GM19023 (cell line): ENCODE data around the gene ZNF75A.
"Not testable (repeated sequence)": the region's sequence is repeated elsewhere in the genome, so short reads cannot be mapped to it uniquely, and the experiment has no call there.

Experiments
- ATAC-seq: cut with Tn5 transposase; IDR thresholded peaks from one replicate; pipeline ENCODE4 v1.9.1; 2021; ENCODE audit warnings: mild to moderate bottlenecking, moderate library complexity; ENCODE audit not compliant: unreplicated experiment

ZNF75A gene

GRCh38 chr16:3305109-3306068 lies at the start of gene ZNF75A, which contains the start of gene TIGD7:
ZNF75A (plus strand) TSS chr16:3305497; CDS start chr16:3308429, 2,932 bp downstream.
TIGD7 (minus strand) TSS chr16:3305430; CDS start chr16:3300614, 4,816 bp downstream.
- ATAC-seq = peak; percentile 93

DNA sequence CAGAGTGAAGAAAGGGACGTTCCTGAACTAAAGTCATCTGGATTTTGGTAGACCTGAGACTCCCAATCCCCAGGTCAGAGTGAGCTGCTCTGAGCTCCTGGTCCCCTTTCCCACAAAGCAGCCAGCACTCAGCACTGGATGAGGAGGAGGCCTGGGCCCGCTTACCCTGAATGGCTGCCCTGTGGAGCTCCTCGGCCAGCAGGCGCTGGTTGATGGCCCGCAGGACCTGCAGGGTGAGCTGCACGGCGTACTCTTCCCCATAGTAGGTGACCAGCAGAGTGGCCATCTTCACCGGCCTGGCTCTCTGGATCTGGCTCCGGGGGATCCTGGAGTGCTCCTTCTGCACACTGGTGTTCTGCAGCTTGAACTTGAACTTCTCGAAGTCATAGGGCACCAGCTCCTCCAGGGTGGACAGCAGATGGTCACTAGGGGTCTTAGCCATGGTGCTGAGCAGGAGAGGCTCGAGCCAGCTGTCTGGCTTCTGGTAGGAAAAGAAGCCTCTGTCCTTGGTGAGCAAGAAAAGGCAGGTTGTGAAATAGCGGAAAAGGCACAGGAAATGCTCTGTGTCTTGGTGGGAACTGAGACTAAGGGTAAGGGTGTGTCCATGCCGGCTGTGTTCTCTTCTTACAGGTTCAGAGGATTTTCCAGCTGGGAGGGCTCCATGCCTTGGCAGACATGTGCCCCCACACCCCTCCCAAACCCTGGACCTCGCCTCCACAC lies 49.0 kb upstream of the ZNF75A start, which contains the start of gene MEFV:
TSS of gene MEFV (minus strand) at position 488 of the 720 bp plus-strand sequence. CDS start at position 442, 46 bp downstream.
- no peak for ATAC-seq

DNA sequence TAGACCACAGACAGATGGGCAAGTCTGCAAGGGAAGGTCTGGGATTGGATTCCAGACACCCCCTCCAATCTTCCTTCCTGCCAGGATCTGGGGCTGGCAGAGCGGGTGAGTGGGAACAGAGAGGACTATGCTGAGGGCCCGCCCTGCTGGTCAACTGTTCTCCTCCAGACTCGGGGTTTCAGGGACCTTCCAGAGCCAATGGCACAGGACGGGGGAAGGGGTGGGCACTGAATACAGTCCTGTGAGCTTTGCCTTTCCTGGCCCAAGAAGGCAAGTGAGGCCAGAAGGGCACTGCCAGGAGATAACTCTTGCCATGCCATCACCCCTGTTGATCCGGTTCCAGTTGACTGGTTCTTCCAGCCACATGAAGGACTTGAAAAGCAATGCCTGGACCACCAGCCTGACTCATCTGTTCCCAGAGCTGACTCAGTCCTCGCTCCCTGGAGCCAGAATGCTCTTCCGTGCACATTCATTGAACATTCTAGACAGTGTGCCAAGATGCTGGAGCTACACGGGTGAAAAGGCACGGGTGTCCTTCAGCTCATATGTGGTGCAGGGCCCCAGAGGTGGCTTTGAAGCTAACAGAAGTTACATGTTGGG lies 48.3 kb upstream of the ZNF75A start:
- ATAC-seq = no peak

- no peak for ATAC-seq
These were observed 45.5 kb upstream of the ZNF75A start for GRCh38 chr16:3259836-3260235.

GRCh38 chr16:3262517-3262916 lies 42.8 kb upstream of the ZNF75A start:
- ATAC-seq = no peak

- ATAC-seq = peak; percentile 85
These were observed 40.9 kb upstream of the ZNF75A start for GRCh38 chr16:3264137-3265036.

DNA sequence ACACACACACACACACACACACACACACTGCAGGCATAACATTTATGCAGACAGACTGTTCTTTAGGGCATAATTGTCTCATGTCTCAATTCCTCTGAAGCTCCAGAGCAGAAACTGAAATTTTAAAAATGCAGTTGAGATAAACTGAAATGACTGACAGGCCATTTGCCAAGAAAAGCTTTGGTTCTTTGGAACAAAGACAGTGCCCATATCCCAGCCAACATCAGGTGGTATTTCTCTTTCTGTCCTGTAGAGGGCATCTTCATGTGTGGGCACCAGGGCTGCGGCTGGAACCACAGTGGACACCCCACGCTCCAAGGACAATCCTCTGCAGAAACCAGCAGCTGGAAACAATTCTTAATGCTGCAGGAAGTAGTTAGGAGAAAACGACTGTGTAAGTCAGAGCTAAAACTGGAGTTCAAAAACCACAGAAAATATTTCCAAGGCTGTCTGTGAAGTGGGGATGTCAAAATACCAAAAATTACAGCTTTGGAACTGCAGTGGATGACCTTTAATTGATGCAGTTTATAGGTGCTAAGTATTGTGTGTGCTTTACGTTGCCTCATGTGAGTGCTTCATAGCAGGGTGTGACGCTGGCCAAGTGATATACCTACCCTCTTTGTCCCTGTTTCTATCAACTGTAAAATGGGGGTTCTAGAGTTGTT lies 38.3 kb upstream of the ZNF75A start:
- ATAC-seq = no peak

GRCh38 chr16:3268294-3268693 lies 37.0 kb upstream of the ZNF75A start:
- ATAC-seq = no peak

GRCh38 chr16:3270718-3271117 lies 34.6 kb upstream of the ZNF75A start:
- ATAC-seq = not testable (repeated sequence)

DNA sequence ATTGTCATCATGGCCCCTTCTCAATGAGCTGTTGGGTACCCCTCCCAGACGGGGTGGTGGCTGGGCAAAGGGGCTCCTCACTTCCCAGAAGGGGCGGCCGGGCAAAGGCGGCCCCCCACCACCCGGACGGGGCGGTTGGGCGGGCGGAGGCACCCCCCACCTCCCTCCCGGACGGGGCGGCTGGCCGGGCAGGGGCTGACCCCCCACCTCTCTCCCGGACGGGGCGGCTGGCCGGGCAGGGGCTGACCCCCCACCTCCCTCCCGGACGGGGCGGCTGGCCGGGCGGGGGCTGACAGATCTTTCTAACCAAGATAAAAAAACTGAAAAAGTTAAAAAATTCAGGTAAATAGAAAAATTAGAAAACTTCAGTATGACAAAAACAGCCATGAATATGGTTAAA lies 34.0 kb upstream of the ZNF75A start:
- ATAC-seq = not testable (repeated sequence)

GRCh38 chr16:3274490-3274889 lies 30.8 kb upstream of the ZNF75A start:
- no peak for ATAC-seq

DNA sequence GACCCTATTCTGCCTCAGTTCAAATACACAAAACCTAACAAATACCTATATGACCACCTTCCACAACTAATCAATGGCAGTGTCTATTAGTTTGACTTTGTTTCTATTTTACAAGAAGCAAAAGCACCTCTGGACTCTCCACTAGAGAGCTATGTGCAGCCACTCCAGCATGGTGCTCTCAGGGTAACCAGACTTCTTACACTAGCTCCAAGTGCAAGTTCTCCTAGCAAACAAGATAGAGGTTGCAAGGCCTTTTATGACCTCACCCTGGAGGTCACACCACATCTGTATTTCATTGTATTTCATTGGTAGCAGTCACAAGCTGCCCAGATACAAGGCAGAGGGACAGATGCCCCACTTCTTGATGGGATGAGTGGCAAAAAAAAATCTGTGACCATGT lies 30.4 kb upstream of the ZNF75A start:
- no peak for ATAC-seq

DNA sequence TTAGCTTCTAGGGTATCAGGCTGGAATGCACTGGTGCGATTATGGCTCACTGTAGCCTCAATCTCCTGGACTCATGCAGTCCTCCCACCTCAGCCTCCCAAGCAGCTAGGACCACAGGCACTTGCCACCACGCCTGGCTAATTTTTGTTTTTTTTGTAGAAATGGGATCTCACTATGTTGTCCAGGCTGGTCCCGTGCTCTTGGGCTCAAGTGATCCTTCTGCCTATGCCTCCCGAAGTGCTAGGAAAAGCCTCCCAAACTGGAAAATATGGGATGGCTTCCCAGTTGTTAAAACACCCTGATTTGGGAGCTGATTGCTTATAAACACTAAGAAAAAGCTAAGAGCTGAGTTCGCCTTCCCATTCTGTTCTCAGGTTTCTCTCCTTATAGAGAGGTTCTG lies 28.6 kb upstream of the ZNF75A start:
- no peak for ATAC-seq

- no peak for ATAC-seq
These were observed 24.0 kb upstream of the ZNF75A start for GRCh38 chr16:3281222-3281820.

DNA sequence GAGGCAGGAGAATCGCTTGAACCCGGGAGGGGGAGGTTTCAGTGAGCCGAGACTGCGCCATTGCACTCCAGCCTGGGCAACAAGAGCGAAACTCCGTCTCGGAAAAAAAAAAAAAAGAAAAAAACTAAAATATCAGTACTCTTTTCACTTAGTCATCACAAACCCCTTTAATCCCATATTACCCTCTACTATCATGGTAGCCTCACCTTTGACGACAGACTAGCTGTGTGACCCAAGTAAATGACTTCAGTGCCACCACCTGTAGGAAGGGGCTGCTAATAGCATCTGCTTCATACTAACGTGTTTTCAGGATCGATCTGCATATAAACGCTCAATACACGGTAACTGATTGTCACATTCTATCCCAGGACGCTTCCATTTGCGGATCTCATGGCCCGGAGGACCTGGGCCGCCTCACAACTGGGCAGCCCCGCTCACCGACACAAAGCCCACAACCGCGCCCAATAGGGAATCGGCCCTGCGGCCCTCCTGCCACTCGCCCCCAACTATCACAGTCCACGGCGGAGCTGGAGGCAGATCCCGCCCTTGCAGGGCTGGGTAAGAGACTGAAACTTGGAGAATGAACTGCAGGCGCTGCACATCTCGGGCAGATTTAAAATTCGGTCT lies 23.1 kb upstream of the ZNF75A start:
- ATAC-seq = peak; percentile 33

GRCh38 chr16:3282730-3283542 lies 22.4 kb upstream of the ZNF75A start, which contains the start of gene ZNF263:
ZNF263 (plus strand) TSS chr16:3283491; CDS start chr16:3283819, 328 bp downstream.
- peak; percentile 82 for ATAC-seq

- peak; percentile 12 for ATAC-seq
These were observed 21.5 kb upstream of the ZNF75A start for GRCh38 chr16:3283543-3284447.
